K562 (cell line): ENCODE results near the gene DLGAP1. TPM values are rescaled to one million over a fixed set of nuclear protein-coding genes. Genes with fewer than 3 reads are reported as not detected.

Experiments used
- ARHGAP35 ChIP-seq: fragments of 450-650 bp; IDR thresholded peaks from 2 replicates; pipeline ENCODE4 v1.6.1; 2018; ENCODE audit not compliant: partially characterized antibody
- CAMTA2 ChIP-seq: fragments of 250-450 bp; sonication (Bioruptor Pico); conservative IDR thresholded peaks from 2 replicates; pipeline ENCODE4 v1.5.1; 2022
- CCAR2 ChIP-seq: fragments of 200-400 bp; formaldehyde crosslinking; IDR thresholded peaks from 2 replicates; pipeline ENCODE4 v1.6.1; 2017; ENCODE audit warnings: mild to moderate bottlenecking, low read depth, low read length
- CXXC5 ChIP-seq: fragments of 250-450 bp; sonication (Bioruptor Pico); IDR thresholded peaks from 2 replicates; pipeline ENCODE4 v1.8.0; 2022; ENCODE audit warnings: inconsistent platforms, mild to moderate bottlenecking, moderate library complexity
- ELF2 ChIP-seq: fragments of 250-450 bp; sonication (Bioruptor Pico); IDR thresholded peaks from 2 replicates; pipeline ENCODE4 v1.5.0; 2021; ENCODE audit warnings: mild to moderate bottlenecking
- EZH2 ChIP-seq: IDR thresholded peaks from 2 replicates; pipeline ENCODE4 v1.6.1; 2012; ENCODE audit warnings: low read depth, mild to moderate bottlenecking, inconsistent platforms, low read length, borderline replicate concordance
- GABPB2 ChIP-seq: fragments of 250-450 bp; sonication (Bioruptor Pico); conservative IDR thresholded peaks from 2 replicates; pipeline ENCODE4 v1.5.1; 2021; ENCODE audit warnings: mild to moderate bottlenecking
- HEY1 ChIP-seq: fragments of 250-450 bp; sonication (Bioruptor Pico); IDR thresholded peaks from 2 replicates; pipeline ENCODE4 v1.5.0; 2020; ENCODE audit warnings: mild to moderate bottlenecking, moderate library complexity, borderline replicate concordance
- KDM4B ChIP-seq, 2 experiments: fragments of 450-650 bp in 1 of 2; sonication (generic) in 1 of 2; IDR thresholded peaks; 2 replicates each; pipeline ENCODE4 v1.6.1; 2016 to 2017; ENCODE audit warnings: borderline replicate concordance in 2 of 2, antibody characterized with exemption in 1 of 2, low read depth in 1 of 2, mild to moderate bottlenecking in 1 of 2
- KLF1 ChIP-seq: fragments of 450-650 bp; IDR thresholded peaks from 2 replicates; pipeline ENCODE4 v1.6.1; 2016; ENCODE audit warnings: missing genetic modification characterization, missing compliant biosample characterization
- NR4A1 ChIP-seq, 2 experiments: fragments of 250-450 bp in 1 of 2; fragments of 450-650 bp in 1 of 2; sonication (Bioruptor Pico) in 1 of 2; IDR thresholded peaks; 2 replicates each; pipeline versions ENCODE4 v1.4.0 to v1.6.1; 2016 to 2020; ENCODE audit warnings: mild to moderate bottlenecking in 2 of 2, missing compliant biosample characterization in 1 of 2, missing genetic modification characterization in 1 of 2, moderate library complexity in 1 of 2
- PTTG1 ChIP-seq: fragments of 450-650 bp; IDR thresholded peaks from 2 replicates; pipeline ENCODE4 v1.6.1; 2016; ENCODE audit warnings: low read depth, mild to moderate bottlenecking, missing genetic modification characterization, missing compliant biosample characterization
- SRF ChIP-seq, 2 experiments: fragments of 250-450, 450-650 bp in 1 of 2; sonication (Bioruptor Pico) in 1 of 2; sonication (generic) in 1 of 2; formaldehyde crosslinking; IDR thresholded peaks; 2 replicates each; pipeline versions ENCODE4 v1.5.0 to v1.5.1; 2020 to 2022; ENCODE audit warnings: mild to moderate bottlenecking in 1 of 2, missing genetic modification reagents in 1 of 2
- STAT5A ChIP-seq: IDR thresholded peaks from 2 replicates; pipeline ENCODE4 v1.6.1; 2012; ENCODE audit warnings: low read length, inconsistent platforms, borderline replicate concordance
- TBL1XR1 ChIP-seq, 2 experiments: IDR thresholded peaks; 2 replicates each; pipeline ENCODE4 v1.6.1; 2012; ENCODE audit warnings: improper control_type of control experiment in 2 of 2, low read length in 2 of 2, mild to moderate bottlenecking in 1 of 2
- TCF7L2 ChIP-seq: fragments of 150-350 bp; IDR thresholded peaks from 2 replicates; pipeline ENCODE4 v1.6.1; 2016; ENCODE audit warnings: low read depth, mild to moderate bottlenecking, low read length, moderate library complexity
- ZNF239 ChIP-seq: fragments of 250-450 bp; sonication (Bioruptor Pico); IDR thresholded peaks from 2 replicates; pipeline ENCODE4 v1.4.0; 2020; ENCODE audit warnings: mild to moderate bottlenecking
- ZNF717 ChIP-seq: fragments of 250-450 bp; sonication (Bioruptor Pico); IDR thresholded peaks from 2 replicates; pipeline ENCODE4 v1.5.0; 2021
- ZSCAN32 ChIP-seq: fragments of 450-650 bp; formaldehyde crosslinking; IDR thresholded peaks from 2 replicates; pipeline ENCODE4 v1.4.0; 2020; ENCODE audit warnings: mild to moderate bottlenecking, moderate library complexity
- polyA plus RNA-seq, 8 experiments: library from polyadenylated mRNA; depleted of rRNA in 4 of 8; stranded (reverse) in 5 of 8; unstranded in 3 of 8; fragments of >200 nt; fragmentation: Nextera tagmentation in 2 of 8; fragmentation: Illumina TruSeq in 1 of 8; extraction: Ambion mirVana in 2 of 8; extraction: Trizol in 1 of 8; gene quantifications; 2 replicates each; pipeline versions ENCODE4 v1.2.1 to v1.2.3, GENCODE V29; 2011 to 2014; ENCODE audit warnings: inconsistent platforms in 1 of 8, missing spikeins in 1 of 8
- total RNA-seq, 7 experiments: library from RNA; depleted of rRNA in 6 of 7; stranded (reverse); fragments of >200 nt in 6 of 7; fragmentation: Illumina TruSeq in 2 of 7; extraction: Trizol in 2 of 7; gene quantifications; 2 replicates each; pipeline versions ENCODE4 v1.2.1 to v1.2.3, GENCODE V29; 2011 to 2021; ENCODE audit warnings: low replicate concordance in 1 of 7
- TF ChIP-seq, protein P1 (sequence below), 2 experiments: fragments of 450-650 bp; IDR thresholded peaks; 2 replicates each; pipeline ENCODE4 v1.6.1; 2016; ENCODE audit warnings: mild to moderate bottlenecking in 2 of 2, borderline replicate concordance in 1 of 2, low read depth in 1 of 2, moderate library complexity in 1 of 2

Gene DLGAP1
- total and polyA plus RNA-seq, 9 of the 15 experiments (the other 6 are each of a cell fraction or from before 2014, with no cell fraction given), result 0.04 to 0.22 (median 0.08) TPM

DNA sequence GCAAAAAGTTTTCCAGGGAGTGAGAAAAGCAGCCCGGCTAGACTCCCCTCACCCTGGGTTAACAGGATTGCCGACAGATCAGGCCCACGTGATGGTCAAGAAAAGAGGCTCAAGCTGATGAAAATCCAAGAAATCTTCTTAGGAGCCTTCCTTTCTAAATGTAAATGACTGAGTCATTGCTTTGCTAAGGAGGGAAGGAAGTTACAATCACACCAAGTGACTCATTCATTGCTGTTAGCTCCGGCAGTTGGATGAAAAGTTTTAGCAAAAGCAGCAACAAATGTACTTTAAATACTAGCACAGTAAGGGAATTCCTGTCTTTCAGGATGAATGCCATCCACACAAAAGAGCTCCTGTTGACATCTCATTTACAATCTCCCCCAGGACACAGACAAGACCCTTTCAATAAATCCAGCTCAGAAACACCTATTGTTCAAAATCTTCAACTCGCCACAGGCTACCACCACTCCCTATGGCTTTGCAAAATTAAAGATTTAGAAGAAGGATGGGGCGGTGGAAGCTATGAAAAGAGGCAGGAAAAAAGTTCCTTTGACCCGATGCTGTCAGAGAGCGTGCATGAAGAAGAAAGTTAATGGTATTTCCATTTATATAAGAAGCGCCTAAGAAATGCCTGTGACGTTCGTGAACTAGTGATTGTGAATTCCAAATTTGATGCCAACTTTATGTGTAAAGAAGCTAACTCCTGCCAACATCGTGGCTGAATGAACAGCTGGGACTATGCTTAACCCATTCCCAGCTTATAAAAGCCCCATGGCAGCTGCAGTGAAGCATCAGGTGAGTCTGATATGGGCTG lies 851.5 kb downstream of the DLGAP1 start (continued):
- TF ChIP-seq, protein P1, sequence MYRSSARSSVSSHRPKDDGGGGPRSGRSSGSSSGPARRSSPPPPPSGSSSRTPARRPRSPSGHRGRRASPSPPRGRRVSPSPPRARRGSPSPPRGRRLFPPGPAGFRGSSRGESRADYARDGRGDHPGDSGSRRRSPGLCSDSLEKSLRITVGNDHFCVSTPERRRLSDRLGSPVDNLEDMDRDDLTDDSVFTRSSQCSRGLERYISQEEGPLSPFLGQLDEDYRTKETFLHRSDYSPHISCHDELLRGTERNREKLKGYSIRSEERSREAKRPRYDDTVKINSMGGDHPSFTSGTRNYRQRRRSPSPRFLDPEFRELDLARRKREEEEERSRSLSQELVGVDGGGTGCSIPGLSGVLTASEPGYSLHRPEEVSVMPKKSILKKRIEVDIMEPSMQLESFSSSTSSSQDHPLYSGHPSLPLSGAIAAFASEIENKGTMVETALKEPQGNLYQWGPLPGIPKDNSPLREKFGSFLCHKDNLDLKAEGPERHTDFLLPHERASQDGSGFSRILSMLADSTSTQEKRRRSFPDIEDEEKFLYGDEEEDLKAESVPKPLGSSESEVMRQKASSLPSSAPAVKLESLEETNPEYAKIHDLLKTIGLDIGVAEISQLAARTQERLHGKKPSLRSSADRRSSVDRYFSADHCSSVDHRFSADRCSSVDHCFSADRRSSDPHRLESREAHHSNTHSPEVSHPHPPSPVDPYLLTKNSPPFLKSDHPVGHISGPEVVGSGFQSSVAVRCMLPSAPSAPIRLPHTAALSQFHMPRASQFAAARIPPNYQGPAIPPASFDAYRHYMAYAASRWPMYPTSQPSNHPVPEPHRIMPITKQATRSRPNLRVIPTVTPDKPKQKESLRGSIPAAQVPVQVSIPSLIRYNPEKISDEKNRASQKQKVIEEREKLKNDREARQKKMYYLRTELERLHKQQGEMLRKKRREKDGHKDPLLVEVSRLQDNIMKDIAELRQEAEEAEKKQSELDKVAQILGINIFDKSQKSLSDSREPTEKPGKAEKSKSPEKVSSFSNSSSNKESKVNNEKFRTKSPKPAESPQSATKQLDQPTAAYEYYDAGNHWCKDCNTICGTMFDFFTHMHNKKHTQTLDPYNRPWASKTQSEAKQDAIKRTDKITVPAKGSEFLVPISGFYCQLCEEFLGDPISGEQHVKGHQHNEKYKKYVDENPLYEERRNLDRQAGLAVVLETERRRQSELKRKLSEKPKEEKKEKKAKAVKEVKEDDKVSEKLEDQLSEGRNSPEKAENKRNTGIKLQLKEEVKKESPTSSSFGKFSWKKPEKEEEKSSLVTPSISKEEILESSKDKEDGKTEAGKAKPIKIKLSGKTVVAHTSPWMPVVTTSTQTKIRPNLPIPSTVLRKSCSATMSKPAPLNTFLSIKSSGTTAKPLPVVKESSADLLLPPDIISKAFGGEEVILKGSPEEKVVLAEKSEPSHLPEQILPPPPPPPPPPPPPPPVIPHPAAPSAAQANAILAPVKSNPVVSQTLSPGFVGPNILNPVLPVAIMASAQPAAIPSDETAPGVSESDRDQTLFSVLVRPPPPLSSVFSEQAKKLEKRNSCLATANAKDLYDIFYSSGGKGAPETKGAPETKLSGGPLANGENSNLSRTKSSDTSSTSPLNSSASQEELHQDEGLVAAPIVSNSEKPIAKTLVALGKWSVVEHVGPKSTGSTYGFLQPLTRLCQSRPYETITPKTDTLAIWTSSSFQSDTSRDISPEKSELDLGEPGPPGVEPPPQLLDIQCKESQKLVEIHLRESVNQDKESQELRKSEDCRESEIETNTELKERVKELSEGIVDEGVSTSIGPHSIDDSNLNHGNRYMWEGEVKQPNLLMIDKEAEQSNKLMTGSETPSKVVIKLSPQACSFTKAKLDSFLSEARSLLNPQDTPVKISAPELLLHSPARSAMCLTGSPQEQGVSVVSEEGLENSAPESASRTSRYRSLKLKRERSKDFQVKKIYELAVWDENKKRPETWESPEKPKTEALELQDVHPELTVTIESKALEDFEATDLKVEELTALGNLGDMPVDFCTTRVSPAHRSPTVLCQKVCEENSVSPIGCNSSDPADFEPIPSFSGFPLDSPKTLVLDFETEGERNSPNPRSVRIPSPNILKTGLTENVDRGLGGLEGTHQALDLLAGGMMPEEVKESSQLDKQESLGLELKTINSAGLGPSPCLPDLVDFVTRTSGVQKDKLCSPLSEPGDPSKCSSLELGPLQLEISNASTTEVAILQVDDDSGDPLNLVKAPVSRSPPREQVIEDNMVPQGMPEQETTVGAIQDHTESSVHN (IDR thresholded peaks at IDR 0.05; ENCODE audit: borderline replicate concordance in 1 of 2, low read depth in 1 of 2), result no peak
- TF ChIP-seq NR4A1 (CRISPR knock-in tag; IDR thresholded peaks at IDR 0.05) (no peak), NR4A1 (tag; IDR thresholded peaks at IDR 0.05) (peak; percentile 72), SRF (CRISPR knock-in tag; IDR thresholded peaks at IDR 0.05) (no peak; a peak in 1 of 4 replicates), CCAR2 (no peak), CAMTA2 (CRISPR knock-in tag) (0 out of 2 replicates have a peak, but pooled peaks have one; percentile 48), TBL1XR1 (IDR thresholded peaks at IDR 0.05; ENCODE audit: low read length in 2 of 2) (peak; percentile 12 to 75; a peak in 3 of 4 replicates), KDM4B (IDR thresholded peaks at IDR 0.05; ENCODE audit: borderline replicate concordance in 2 of 2, low read depth in 1 of 2) (no peak), ARHGAP35 (no peak), STAT5A (no peak; the same call in 1 of the 2 replicates), KLF1 (tag) (peak; percentile 64; the same call in 1 of the 2 replicates), ELF2 (CRISPR knock-in tag) (peak; percentile 86), ZNF717 (CRISPR knock-in tag) (peak; percentile 95), EZH2 (no peak), GABPB2 (CRISPR knock-in tag) (peak; percentile 87), ZSCAN32 (CRISPR knock-in tag) (peak; percentile 70), PTTG1 (tag) (peak; percentile 68), TCF7L2 (0 out of 2 replicates have a peak, but pooled peaks have one; percentile 13), CXXC5 (CRISPR knock-in tag) (peak; percentile 38), ZNF239 (CRISPR knock-in tag) (no peak), HEY1 (peak; percentile 13)
